A549 (cell line): ENCODE data around the gene OPN1MW3. TPM values are rescaled to one million over a fixed set of nuclear protein-coding genes. Genes with fewer than 3 reads are reported as not detected.
"Not testable (repeated sequence)": the region's sequence is repeated elsewhere in the genome, so short reads cannot be mapped to it uniquely, and the experiment has no call there.

Experiments used
- ATAC-seq, 2 experiments: fragments of 200-7000 bp in 1 of 2; fragments of >200 bp in 1 of 2; cut with Nextera tagmentation in 1 of 2; cut with Tn5 transposase in 1 of 2; 3 replicates each; pipeline versions ENCODE4 v1.8.0 to v1.9.1; 2018 to 2020; ENCODE audit warnings: mild to moderate bottlenecking in 1 of 2, moderate library complexity in 1 of 2
- CTCF ChIA-PET: fragments of 300-600 bp; sonication (Branson Sonifier 250); formaldehyde crosslinking; extraction: SDS; loops from one replicate; lab custom pipeline; 2021; ENCODE audit warnings: antibody characterized with exemption, inconsistent platforms; lab: Yijun Ruan, JAX
- POLR2A ChIA-PET: fragments of 350-600 bp; formaldehyde crosslinking; extraction: SDS; loops from one replicate; lab custom pipeline; 2021; ENCODE audit warnings: antibody characterized with exemption, inconsistent platforms; lab: Yijun Ruan, JAX
- DNase-seq, 2 experiments: peaks; one replicate each; pipeline versions ENCODE4 v3.0.0 to v3.0.0-alpha.2; 2011 to 2016; ENCODE audit warnings: low read depth in 1 of 2, low spot score in 1 of 2
- FAIRE-seq: peaks from 2 replicates; lab custom pipeline; 2011; peaks lifted over from hg19 to GRCh38; lab: Jason Lieb, UNC
- H3K27ac ChIP-seq, 2 experiments: fragments of >200 bp; sonication (Bioruptor Twin); formaldehyde crosslinking; 3 replicates each; pipeline ENCODE4 v1.5.1; 2016 to 2017
- H3K4me1 ChIP-seq: fragments of >200 bp; sonication (Bioruptor Twin); formaldehyde crosslinking; 3 replicates; pipeline ENCODE4 v1.6.1; 2016
- H3K4me2 ChIP-seq: fragments of >200 bp; sonication (Bioruptor Twin); formaldehyde crosslinking; 3 replicates; pipeline ENCODE4 v1.6.1; 2016
- H3K4me3 ChIP-seq: fragments of >200 bp; sonication (Bioruptor Twin); formaldehyde crosslinking; 3 replicates; pipeline ENCODE4 v1.5.1; 2016
- H3K9me3 ChIP-seq: fragments of >200 bp; sonication (Bioruptor Twin); formaldehyde crosslinking; 3 replicates; pipeline ENCODE4 v1.6.1; 2016
- WGBS: methylation state at CpG from one replicate; pipeline ENCODE4 v1.1.6; 2017; ENCODE audit errors: missing lambda C conversion rate; 5-methylcytosine and 5-hydroxymethylcytosine counted together
- polyA plus RNA-seq, 4 experiments: library from polyadenylated mRNA; depleted of rRNA in 3 of 4; stranded (reverse); fragments of >200 nt; fragmentation: RNase III in 1 of 4; extraction: RNeasy Plus Mini Kit Qiagen cat#74134 plus additional on column Dnase treatment in 1 of 4; gene quantifications; 2 replicates in 3 of 4; 3 replicates in 1 of 4; pipeline ENCODE4 v1.2.3, GENCODE V29; 2011 to 2017

The OPN1MW3 gene
- polyA plus RNA-seq, 2 of the 4 experiments (the other 2 are of a cell fraction) = not detected

GRCh38 chrX:154239982-154240503, 17.3 kb upstream of the OPN1MW3 start:
- POLR2A ChIA-PET, H3K4me3 ChIP-seq, H3K4me1 ChIP-seq, H3K4me2 ChIP-seq, DNase-seq, ATAC-seq, FAIRE-seq, H3K27ac ChIP-seq, H3K9me3 ChIP-seq: not testable (repeated sequence)
- 61% methylated on average over 6 of the region's 8 CpGs for WGBS
- CTCF ChIA-PET = interaction anchor here (0.6 kb wide), 1 partner anchor 63 kb away, joined by 3 read pairs; no protein-coding TSS in a partner anchor

GRCh38 chrX:154247377-154248045, 9.9 kb upstream of the OPN1MW3 start:
- POLR2A ChIA-PET, H3K4me3 ChIP-seq, H3K27ac ChIP-seq, H3K4me1 ChIP-seq, DNase-seq, H3K9me3 ChIP-seq, CTCF ChIA-PET, FAIRE-seq, H3K4me2 ChIP-seq: not testable (repeated sequence)
- ATAC-seq = peak; percentile 75 to 78; a peak in 5 of 6 replicates
- WGBS = 50% methylated on average over 1 of the region's 17 CpGs

GRCh38 chrX:154248076-154248475, 9.3 kb upstream of the OPN1MW3 start:
- no CpG with 5 or more reads among the region's 10 CpGs for WGBS
- H3K4me2 ChIP-seq, H3K9me3 ChIP-seq, FAIRE-seq, H3K4me1 ChIP-seq, CTCF ChIA-PET, H3K4me3 ChIP-seq, H3K27ac ChIP-seq, ATAC-seq, POLR2A ChIA-PET, DNase-seq: not testable (repeated sequence)

- ATAC-seq, DNase-seq, H3K9me3 ChIP-seq, H3K27ac ChIP-seq, H3K4me3 ChIP-seq, CTCF ChIA-PET, H3K4me2 ChIP-seq, POLR2A ChIA-PET, FAIRE-seq, H3K4me1 ChIP-seq: not testable (repeated sequence)
- WGBS = no CpG with 5 or more reads among the region's 10 CpGs
Observed at GRCh38 chrX:154258711-154259110, 1.3 kb downstream of the OPN1MW3 start.

GRCh38 chrX:154263072-154263471, 5.7 kb downstream of the OPN1MW3 start:
- POLR2A ChIA-PET, H3K4me2 ChIP-seq, ATAC-seq, H3K4me3 ChIP-seq, H3K27ac ChIP-seq, H3K9me3 ChIP-seq, CTCF ChIA-PET, DNase-seq, FAIRE-seq, H3K4me1 ChIP-seq: not testable (repeated sequence)
- WGBS = no CpG with 5 or more reads among the region's 6 CpGs

- ATAC-seq, CTCF ChIA-PET, FAIRE-seq, H3K4me3 ChIP-seq, H3K9me3 ChIP-seq, DNase-seq, H3K4me1 ChIP-seq, H3K4me2 ChIP-seq, POLR2A ChIA-PET, H3K27ac ChIP-seq: not testable (repeated sequence)
- WGBS = no CpG with 5 or more reads among the region's 3 CpGs
Observed at GRCh38 chrX:154269245-154269644, 11.9 kb downstream of the OPN1MW3 start.

GRCh38 chrX:154284489-154285338, 27.3 kb downstream of the OPN1MW3 start:
- H3K4me3 ChIP-seq, H3K4me1 ChIP-seq, H3K27ac ChIP-seq, POLR2A ChIA-PET, CTCF ChIA-PET, FAIRE-seq, DNase-seq, H3K4me2 ChIP-seq, H3K9me3 ChIP-seq: not testable (repeated sequence)
- WGBS = no CpG with 5 or more reads among the region's 23 CpGs
- peak; percentile 69 to 84; a peak in 5 of 6 replicates for ATAC-seq

- DNase-seq, H3K4me3 ChIP-seq, H3K4me1 ChIP-seq, CTCF ChIA-PET, H3K9me3 ChIP-seq, H3K27ac ChIP-seq, H3K4me2 ChIP-seq, ATAC-seq, POLR2A ChIA-PET, FAIRE-seq: not testable (repeated sequence)
- no CpG with 5 or more reads among the region's 10 CpGs for WGBS
Observed at GRCh38 chrX:154286406-154286805, 29.0 kb downstream of the OPN1MW3 start.
